SJCRH30 (cell line): ENCODE data around the gene IFFO2. TPM values are rescaled to one million over a fixed set of nuclear protein-coding genes. Genes with fewer than 3 reads are reported as not detected.

Experiments used
- total RNA-seq: library from RNA; depleted of rRNA; stranded (reverse); fragments of >200 nt; shearing (Covaris generic); gene quantifications from 2 replicates; pipeline ENCODE4 v1.2.3, GENCODE V29; 2014; rRNA removed

IFFO2 gene
- total RNA-seq, 1 experiment from 2014 or later: 5.9 TPM

Other genes with a start within 250 kb of the IFFO2 start
- gene TAS1R2, start 97.0 kb downstream of the IFFO2 start, total RNA-seq: not detected in 2 replicates
- gene ALDH4A1, start 54.1 kb downstream of the IFFO2 start, total RNA-seq: 7.2 and 7.5 TPM in 2 replicates